Measurements from ENCODE around the gene KRT2. TPM values are rescaled to one million over a fixed set of nuclear protein-coding genes. Genes with fewer than 3 reads are reported as not detected.

The KRT2 gene
- total RNA-seq, 2 donors from 2014 or later, result not detected

- TF ChIP-seq POLR2A (IDR thresholded peaks at IDR 0.05) (no peak), CTCF (IDR thresholded peaks at IDR 0.05) (no peak)
- 58 to 61% methylated on average over 4 of the region's 4 CpGs for WGBS, 2 donors
- intact Hi-C loops (cut with DNase I), result no loop called here
- DNase-seq, result no peak
- Histone ChIP-seq H3K4me1 (no peaks in the 10 kb centered on the region), H3K27ac (no peak overlapping the region), H3K36me3 (replicated peaks in 1 of 2; ENCODE audit: insufficient read depth in 1 of 2, low read depth in 2 of 2) (no peaks in the 10 kb centered on the region), H3K4me3 (no peak overlapping the region), H3K27me3 (no peaks in the 10 kb centered on the region), H3K9me3 (no peaks in the 10 kb centered on the region)
- no peak for ATAC-seq
Observed at GRCh38 chr12:52630599-52631200, 21.3 kb downstream of the KRT2 start.

- no peak overlapping the region for H3K4me3 ChIP-seq
- no peaks in the 10 kb centered on the region for H3K4me1 ChIP-seq
- no peaks in the 10 kb centered on the region for H3K9me3 ChIP-seq
- no peaks in the 10 kb centered on the region for H3K27me3 ChIP-seq
- intact Hi-C loops (cut with DNase I), result no loop called here
- 64 to 67% methylated on average over 7 of the region's 7 CpGs for WGBS, 2 donors
- ATAC-seq, result no peak
- no peak for TF ChIP-seq POLR2A (IDR thresholded peaks at IDR 0.05)
- TF ChIP-seq CTCF (IDR thresholded peaks at IDR 0.05), result no peak
- H3K36me3 ChIP-seq (replicated peaks in 1 of 2; ENCODE audit: insufficient read depth in 1 of 2, low read depth in 2 of 2), result no peaks in the 10 kb centered on the region
- no peak for DNase-seq
- no peak overlapping the region for H3K27ac ChIP-seq
Observed at GRCh38 chr12:52630008-52630500, 22.0 kb downstream of the KRT2 start.

- intact Hi-C loops (cut with DNase I), result no loop called here
- no peak overlapping the region for H3K4me3 ChIP-seq
- H3K4me1 ChIP-seq, result no peaks in the 10 kb centered on the region
- DNase-seq (no peak), ATAC-seq (no peak)
- no peak for TF ChIP-seq POLR2A (IDR thresholded peaks at IDR 0.05)
- no peak for TF ChIP-seq CTCF (IDR thresholded peaks at IDR 0.05)
- no peaks in the 10 kb centered on the region for H3K9me3 ChIP-seq
- no peaks in the 10 kb centered on the region for H3K36me3 ChIP-seq (replicated peaks in 1 of 2; ENCODE audit: insufficient read depth in 1 of 2, low read depth in 2 of 2)
- H3K27me3 ChIP-seq, result no peaks in the 10 kb centered on the region
- 73 to 79% methylated on average over 8 to 12 of the region's 12 CpGs for WGBS, 2 donors
- H3K27ac ChIP-seq, result no peak overlapping the region
Observed at GRCh38 chr12:52629281-52630007, 22.6 kb downstream of the KRT2 start.

GRCh38 chr12:52628841-52629240, 23.2 kb downstream of the KRT2 start:
- DNase-seq (no peak), ATAC-seq (no peak)
- H3K36me3 ChIP-seq (replicated peaks in 1 of 2; ENCODE audit: insufficient read depth in 1 of 2, low read depth in 2 of 2), result no peaks in the 10 kb centered on the region
- WGBS, 2 donors, result 79 to 94% methylated on average over 1 to 2 of the region's 2 CpGs
- no peak overlapping the region for H3K4me3 ChIP-seq
- intact Hi-C loops (cut with DNase I), result no loop called here
- TF ChIP-seq POLR2A (IDR thresholded peaks at IDR 0.05), result no peak
- no peaks in the 10 kb centered on the region for H3K9me3 ChIP-seq
- no peak overlapping the region for H3K27ac ChIP-seq
- no peaks in the 10 kb centered on the region for H3K4me1 ChIP-seq
- H3K27me3 ChIP-seq, result no peaks in the 10 kb centered on the region

- Histone ChIP-seq H3K4me3 (no peak overlapping the region), H3K4me1 (no peaks in the 10 kb centered on the region), H3K27ac (no peak overlapping the region), H3K9me3 (no peaks in the 10 kb centered on the region), H3K27me3 (no peaks in the 10 kb centered on the region), H3K36me3 (replicated peaks in 1 of 2; ENCODE audit: insufficient read depth in 1 of 2, low read depth in 2 of 2) (no peaks in the 10 kb centered on the region)
- WGBS, 2 donors, result 59 to 79% methylated on average over 4 of the region's 4 CpGs
- ATAC-seq, result no peak
- intact Hi-C loops (cut with DNase I), result no loop called here
- no peak for DNase-seq
- no peak for TF ChIP-seq CTCF (IDR thresholded peaks at IDR 0.05)
- no peak for TF ChIP-seq POLR2A (IDR thresholded peaks at IDR 0.05)
Observed at GRCh38 chr12:52628111-52628507, 23.9 kb downstream of the KRT2 start.

Measured in body of pancreas (tissue), 4 donors.